ENCODE measurements around the gene ANKLE2.
A peak's percentile ranks its signal among the peaks of the same experiment; 100 is the strongest.
"Not testable (repeated sequence)": the region's sequence is repeated elsewhere in the genome, so short reads cannot be mapped to it uniquely, and the experiment has no call there.

The ANKLE2 gene

DNA sequence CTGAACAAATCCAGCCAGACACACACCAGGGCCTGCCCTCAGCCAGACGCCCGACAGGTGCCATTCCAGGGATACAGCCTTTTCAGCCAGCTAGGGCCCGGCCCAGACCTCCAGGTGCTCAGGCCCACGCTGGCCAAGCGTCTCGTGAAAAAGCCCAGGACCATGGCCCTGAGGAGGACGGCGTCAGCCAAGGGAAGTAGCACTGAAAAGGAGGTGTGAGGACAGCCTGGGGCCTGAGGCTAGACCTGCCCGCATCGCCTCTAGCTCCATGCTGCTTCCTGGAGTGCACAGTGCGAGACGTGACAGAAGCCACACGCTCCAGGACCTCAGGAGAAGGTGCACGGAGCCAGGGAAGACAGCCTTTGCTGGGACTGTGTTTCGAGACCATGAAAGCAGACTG lies 37.2 kb upstream of the ANKLE2 start:
- Histone ChIP-seq H3K4me1 (ENCODE audit: control insufficient read depth in 1 of 2, insufficient read depth in 2 of 2, low read length in 2 of 2) (no peaks in the 10 kb centered on the region), H3K23ac (ENCODE audit: low read length) (no peak overlapping the region), H3K27ac (ENCODE audit: low read depth, low read length) (no peak overlapping the region), H3K4ac (ENCODE audit: low read depth, low read length) (no peak overlapping the region), H4K8ac (ENCODE audit: low read depth, low read length) (no peak overlapping the region), H3K9me3 (ENCODE audit: insufficient read depth, low read depth, low read length) (no peaks in the 10 kb centered on the region), H3K79me2 (ENCODE audit: control insufficient read depth, insufficient read depth, low read length, poor library complexity) (no peaks in the 10 kb centered on the region), H3K18ac (ENCODE audit: low read length) (no peak overlapping the region), H3K9ac (ENCODE audit: low read length) (no peak overlapping the region), H3K14ac (ENCODE audit: low read length) (no peak overlapping the region), H4K12ac (ENCODE audit: low read depth, low read length) (no peak overlapping the region), H2BK120ac (ENCODE audit: insufficient read depth, low read length, poor library complexity) (no peak overlapping the region), H2BK12ac (ENCODE audit: low read length) (no peak overlapping the region), H2AFZ (ENCODE audit: insufficient read depth, low read length, poor library complexity) (no peak overlapping the region), H3K4me3 (ENCODE audit: low read depth, low read length) (no peak overlapping the region), H4K91ac (ENCODE audit: low read depth, low read length) (no peak overlapping the region), H3K79me1 (ENCODE audit: low read length) (no peaks in the 10 kb centered on the region), H2BK5ac (ENCODE audit: low read depth, low read length, poor library complexity) (no peak overlapping the region), H3K4me2 (ENCODE audit: low read length) (no peak overlapping the region), H3K27me3 (ENCODE audit: insufficient read depth, low read length) (no peaks in the 10 kb centered on the region), H3K36me3 (ENCODE audit: control insufficient read depth in 1 of 2, insufficient read depth in 2 of 2, low read length in 2 of 2) (peaks cover 83 to 86% of the 10 kb centered on the region in 2 experiments), H2AK5ac (ENCODE audit: low read length) (no peak overlapping the region)
- no CpG with 5 or more reads among the region's 15 CpGs for WGBS (ENCODE audit: extremely low coverage, insufficient coverage, insufficient read length)
- DNase-seq: peak; percentile 72 to 79

DNA sequence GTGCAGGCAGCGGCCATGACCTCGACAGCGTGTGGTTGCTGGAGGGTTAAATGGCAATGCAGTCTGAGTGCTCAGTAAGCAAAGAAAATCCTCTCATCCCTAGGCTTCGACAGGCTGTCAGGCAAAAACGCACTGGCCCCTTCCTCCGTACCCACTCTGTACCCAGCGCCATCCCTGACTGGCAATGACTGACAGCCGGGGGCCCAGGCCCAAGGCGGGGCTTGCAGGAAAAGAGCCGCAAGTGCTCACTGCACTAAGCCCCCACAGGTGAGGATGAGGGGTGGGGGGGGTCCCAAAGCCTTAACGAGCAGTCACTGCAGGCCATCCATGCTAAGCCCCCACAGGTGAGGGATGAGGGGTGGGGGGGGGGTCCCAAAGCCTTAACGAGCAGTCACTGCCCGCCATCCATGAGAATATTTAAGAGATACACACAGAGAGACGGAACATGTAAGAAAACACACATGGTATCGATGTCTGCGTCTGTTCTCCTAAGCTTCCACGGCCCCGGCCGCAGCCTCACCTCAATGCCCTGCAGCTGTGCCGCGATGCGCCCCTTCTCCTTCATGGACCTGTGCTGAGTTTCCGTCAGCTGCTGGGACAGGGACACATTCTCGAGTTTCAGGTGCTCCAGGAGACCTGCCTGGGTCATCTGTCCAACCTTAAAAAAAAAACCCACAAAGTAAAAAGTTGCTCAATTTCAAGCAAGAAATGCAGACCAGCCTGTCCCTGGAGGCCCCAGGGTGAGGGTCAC lies 36.4 kb upstream of the ANKLE2 start:
- Histone ChIP-seq H3K36me3 (ENCODE audit: control insufficient read depth in 1 of 2, insufficient read depth in 2 of 2, low read length in 2 of 2) (peaks cover 79 to 80% of the 10 kb centered on the region in 2 experiments), H3K79me1 (ENCODE audit: low read length) (no peaks in the 10 kb centered on the region)

DNA sequence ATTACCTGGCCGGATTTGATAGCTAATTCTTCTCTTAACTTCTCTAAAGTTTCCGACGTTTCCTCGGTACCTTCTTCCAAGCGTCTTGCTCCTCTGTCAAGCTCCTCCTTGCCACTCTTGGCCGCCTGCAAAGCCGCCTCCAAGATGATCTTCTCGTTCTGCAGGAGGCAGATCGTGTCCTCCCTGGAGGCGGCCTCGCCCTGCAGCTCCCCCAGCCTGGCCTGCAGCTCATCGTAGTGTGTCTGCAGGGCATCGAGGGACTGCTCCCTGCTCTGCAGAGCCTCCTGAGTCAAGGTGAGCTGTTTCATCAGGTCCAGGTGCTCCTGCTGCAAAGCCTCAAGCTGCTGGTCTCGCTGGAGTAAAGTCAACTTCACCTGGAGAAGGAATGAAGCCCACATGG lies 34.2 kb upstream of the ANKLE2 start:
- DNase-seq: no peak

More for the DNA sequence above, 36.4 kb upstream of the ANKLE2 start:
- Histone ChIP-seq H4K12ac (ENCODE audit: low read depth, low read length) (no peak overlapping the region), H3K14ac (ENCODE audit: low read length) (no peak overlapping the region), H2BK120ac (ENCODE audit: insufficient read depth, low read length, poor library complexity) (no peak overlapping the region), H3K4me2 (ENCODE audit: low read length) (no peak overlapping the region), H3K27me3 (ENCODE audit: insufficient read depth, low read length) (no peaks in the 10 kb centered on the region), H4K91ac (ENCODE audit: low read depth, low read length) (no peak overlapping the region), H2AFZ (ENCODE audit: insufficient read depth, low read length, poor library complexity) (no peak overlapping the region), H2BK12ac (ENCODE audit: low read length) (no peak overlapping the region), H3K18ac (ENCODE audit: low read length) (no peak overlapping the region), H3K23ac (ENCODE audit: low read length) (no peak overlapping the region), H3K9ac (ENCODE audit: low read length) (no peak overlapping the region), H4K8ac (ENCODE audit: low read depth, low read length) (no peak overlapping the region), H3K4me1 (ENCODE audit: control insufficient read depth in 1 of 2, insufficient read depth in 2 of 2, low read length in 2 of 2) (no peaks in the 10 kb centered on the region), H3K79me2 (ENCODE audit: control insufficient read depth, insufficient read depth, low read length, poor library complexity) (no peaks in the 10 kb centered on the region), H3K27ac (ENCODE audit: low read depth, low read length) (no peak overlapping the region), H3K4me3 (ENCODE audit: low read depth, low read length) (no peak overlapping the region), H3K4ac (ENCODE audit: low read depth, low read length) (no peak overlapping the region), H3K9me3 (ENCODE audit: insufficient read depth, low read depth, low read length) (no peaks in the 10 kb centered on the region), H2BK5ac (ENCODE audit: low read depth, low read length, poor library complexity) (no peak overlapping the region), H2AK5ac (ENCODE audit: low read length) (no peak overlapping the region)
- WGBS (ENCODE audit: extremely low coverage, insufficient coverage, insufficient read length): no CpG with 5 or more reads among the region's 24 CpGs
- no peak for DNase-seq

DNA sequence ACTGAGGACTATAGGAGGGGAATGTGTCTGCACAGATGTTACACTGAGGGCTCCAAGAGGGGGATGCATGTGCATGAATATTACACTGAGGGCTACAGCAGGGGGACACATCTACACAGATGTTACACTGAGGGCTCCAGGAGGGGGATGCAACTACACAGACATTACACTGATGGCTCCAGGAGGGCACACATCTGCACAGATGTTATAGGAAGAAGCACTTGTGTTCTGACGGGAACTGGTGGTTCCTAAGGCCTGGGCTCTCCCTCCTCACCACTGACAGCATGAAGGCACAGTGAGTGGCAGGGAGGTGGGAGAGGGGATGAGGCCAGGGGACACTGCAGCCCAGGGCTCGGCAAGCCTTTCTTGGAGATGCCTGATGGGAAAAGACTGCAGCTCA lies 30.3 kb upstream of the ANKLE2 start:
- H3K4me2 ChIP-seq (ENCODE audit: low read length); H2AFZ ChIP-seq (ENCODE audit: insufficient read depth, low read length, poor library complexity); H2BK120ac ChIP-seq (ENCODE audit: insufficient read depth, low read length, poor library complexity): not testable (repeated sequence)

More for the DNA sequence above, 34.2 kb upstream of the ANKLE2 start:
- Histone ChIP-seq H3K79me1 (ENCODE audit: low read length) (no peaks in the 10 kb centered on the region), H3K36me3 (ENCODE audit: control insufficient read depth in 1 of 2, insufficient read depth in 2 of 2, low read length in 2 of 2) (peaks cover 76% of the 10 kb centered on the region in 2 experiments), H3K4me2 (ENCODE audit: low read length) (no peak overlapping the region), H2BK5ac (ENCODE audit: low read depth, low read length, poor library complexity) (no peak overlapping the region), H3K18ac (ENCODE audit: low read length) (no peak overlapping the region), H3K9me3 (ENCODE audit: insufficient read depth, low read depth, low read length) (no peaks in the 10 kb centered on the region), H3K79me2 (ENCODE audit: control insufficient read depth, insufficient read depth, low read length, poor library complexity) (no peaks in the 10 kb centered on the region), H3K9ac (ENCODE audit: low read length) (no peak overlapping the region), H2BK120ac (ENCODE audit: insufficient read depth, low read length, poor library complexity) (no peak overlapping the region), H2BK12ac (ENCODE audit: low read length) (no peak overlapping the region), H4K12ac (ENCODE audit: low read depth, low read length) (no peak overlapping the region), H3K27me3 (ENCODE audit: insufficient read depth, low read length) (no peaks in the 10 kb centered on the region), H3K4ac (ENCODE audit: low read depth, low read length) (no peak overlapping the region), H3K4me3 (ENCODE audit: low read depth, low read length) (no peak overlapping the region), H3K23ac (ENCODE audit: low read length) (no peak overlapping the region), H4K8ac (ENCODE audit: low read depth, low read length) (no peak overlapping the region), H3K27ac (ENCODE audit: low read depth, low read length) (no peak overlapping the region), H3K14ac (ENCODE audit: low read length) (no peak overlapping the region), H2AK5ac (ENCODE audit: low read length) (no peak overlapping the region), H4K91ac (ENCODE audit: low read depth, low read length) (no peak overlapping the region), H2AFZ (ENCODE audit: insufficient read depth, low read length, poor library complexity) (no peak overlapping the region), H3K4me1 (ENCODE audit: control insufficient read depth in 1 of 2, insufficient read depth in 2 of 2, low read length in 2 of 2) (no peaks in the 10 kb centered on the region)
- WGBS (ENCODE audit: extremely low coverage, insufficient coverage, insufficient read length): no CpG with 5 or more reads among the region's 14 CpGs

More for the DNA sequence above, 30.3 kb upstream of the ANKLE2 start:
- peaks cover 71 to 73% of the 10 kb centered on the region in 2 experiments for H3K36me3 ChIP-seq (ENCODE audit: control insufficient read depth in 1 of 2, insufficient read depth in 2 of 2, low read length in 2 of 2)
- not testable (repeated sequence) for H3K27ac ChIP-seq (ENCODE audit: low read depth, low read length); H2AK5ac ChIP-seq (ENCODE audit: low read length); H3K14ac ChIP-seq (ENCODE audit: low read length); H3K9me3 ChIP-seq (ENCODE audit: insufficient read depth, low read depth, low read length); H4K12ac ChIP-seq (ENCODE audit: low read depth, low read length); H4K8ac ChIP-seq (ENCODE audit: low read depth, low read length); H2BK5ac ChIP-seq (ENCODE audit: low read depth, low read length, poor library complexity); H3K4me3 ChIP-seq (ENCODE audit: low read depth, low read length); H3K4me1 ChIP-seq (ENCODE audit: control insufficient read depth in 1 of 2, insufficient read depth in 2 of 2, low read length in 2 of 2); DNase-seq; H3K9ac ChIP-seq (ENCODE audit: low read length); H3K18ac ChIP-seq (ENCODE audit: low read length); H3K23ac ChIP-seq (ENCODE audit: low read length); H3K79me2 ChIP-seq (ENCODE audit: control insufficient read depth, insufficient read depth, low read length, poor library complexity); H4K91ac ChIP-seq (ENCODE audit: low read depth, low read length); H3K27me3 ChIP-seq (ENCODE audit: insufficient read depth, low read length); H3K4ac ChIP-seq (ENCODE audit: low read depth, low read length); H2BK12ac ChIP-seq (ENCODE audit: low read length); H3K79me1 ChIP-seq (ENCODE audit: low read length)
- WGBS (ENCODE audit: extremely low coverage, insufficient coverage, insufficient read length): no CpG with 5 or more reads among the region's 2 CpGs

Measured in trophoblast cell (in vitro differentiated cells and primary cell).